Trophoblast cell (in vitro differentiated cells and primary cell): Measurements from ENCODE around the gene IL9R.
A peak's percentile ranks its signal among the peaks of the same experiment; 100 is the strongest.

Source experiments
- DNase-seq, 2 donors: peaks; one replicate each; pipeline ENCODE4 v3.0.0-alpha.2; 2016
- H2AFZ ChIP-seq: 2 replicates; pipeline ENCODE4 v1.6.1; 2013; ENCODE audit warnings: low read length, moderate library complexity, mild to moderate bottlenecking; ENCODE audit not compliant: insufficient read depth, poor library complexity
- H2AK5ac ChIP-seq: 2 replicates; pipeline ENCODE4 v1.6.1; 2013; ENCODE audit warnings: mild to moderate bottlenecking, low read length
- H2BK120ac ChIP-seq: 2 replicates; pipeline ENCODE4 v1.6.1; 2013; ENCODE audit warnings: low read length, mild to moderate bottlenecking, moderate library complexity; ENCODE audit not compliant: insufficient read depth, poor library complexity
- H2BK12ac ChIP-seq: 2 replicates; pipeline ENCODE4 v1.6.1; 2013; ENCODE audit warnings: mild to moderate bottlenecking, low read length, moderate library complexity
- H2BK5ac ChIP-seq: 2 replicates; pipeline ENCODE4 v1.6.1; 2013; ENCODE audit warnings: low read length, low read depth, moderate library complexity, mild to moderate bottlenecking; ENCODE audit not compliant: poor library complexity
- H3K14ac ChIP-seq: 2 replicates; pipeline ENCODE4 v1.6.1; 2013; ENCODE audit warnings: mild to moderate bottlenecking, low read length
- H3K18ac ChIP-seq: 2 replicates; pipeline ENCODE4 v1.6.1; 2013; ENCODE audit warnings: mild to moderate bottlenecking, low read length
- H3K23ac ChIP-seq: 2 replicates; pipeline ENCODE4 v1.6.1; 2013; ENCODE audit warnings: low read length
- H3K27ac ChIP-seq: 2 replicates; pipeline ENCODE4 v1.5.1; 2013; ENCODE audit warnings: low read depth, mild to moderate bottlenecking, inconsistent platforms, low read length, moderate library complexity
- H3K27me3 ChIP-seq: 2 replicates; pipeline ENCODE4 v1.6.1; 2013; ENCODE audit warnings: inconsistent platforms, mild to moderate bottlenecking, low read length, moderate library complexity; ENCODE audit not compliant: insufficient read depth
- H3K36me3 ChIP-seq, 2 experiments: 1 replicate in 1 of 2; 2 replicates in 1 of 2; pipeline ENCODE4 v1.6.1; 2013; ENCODE audit warnings: low read length in 2 of 2, mild to moderate bottlenecking in 2 of 2, moderate library complexity in 1 of 2; ENCODE audit not compliant: insufficient read depth in 2 of 2, control insufficient read depth in 1 of 2
- H3K4ac ChIP-seq: 2 replicates; pipeline ENCODE4 v1.6.1; 2013; ENCODE audit warnings: low read depth, mild to moderate bottlenecking, low read length, moderate library complexity
- H3K4me1 ChIP-seq, 2 experiments: 1 replicate in 1 of 2; 2 replicates in 1 of 2; pipeline ENCODE4 v1.6.1; 2013; ENCODE audit warnings: low read length in 2 of 2, mild to moderate bottlenecking in 2 of 2, moderate library complexity in 1 of 2; ENCODE audit not compliant: insufficient read depth in 2 of 2, control insufficient read depth in 1 of 2
- H3K4me2 ChIP-seq: 2 replicates; pipeline ENCODE4 v1.6.1; 2013; ENCODE audit warnings: inconsistent platforms, mild to moderate bottlenecking, low read length, moderate library complexity
- H3K4me3 ChIP-seq: 2 replicates; pipeline ENCODE4 v1.5.1; 2013; ENCODE audit warnings: mild to moderate bottlenecking, low read depth, low read length, inconsistent platforms
- H3K79me1 ChIP-seq: one replicate; pipeline ENCODE4 v1.6.1; 2013; ENCODE audit warnings: low read length
- H3K79me2 ChIP-seq: 2 replicates; pipeline ENCODE4 v1.6.1; 2013; ENCODE audit warnings: low read length, mild to moderate bottlenecking; ENCODE audit not compliant: control insufficient read depth, insufficient read depth, poor library complexity
- H3K9ac ChIP-seq: 2 replicates; pipeline ENCODE4 v1.6.1; 2013; ENCODE audit warnings: mild to moderate bottlenecking, low read length
- H3K9me3 ChIP-seq: 2 replicates; pipeline ENCODE4 v1.6.1; 2013; ENCODE audit warnings: low read depth, mild to moderate bottlenecking, control low read depth, inconsistent platforms, low read length; ENCODE audit not compliant: insufficient read depth
- H4K12ac ChIP-seq: 2 replicates; pipeline ENCODE4 v1.6.1; 2013; ENCODE audit warnings: low read depth, mild to moderate bottlenecking, low read length, moderate library complexity
- H4K8ac ChIP-seq: 2 replicates; pipeline ENCODE4 v1.6.1; 2013; ENCODE audit warnings: low read depth, mild to moderate bottlenecking, low read length, moderate library complexity
- H4K91ac ChIP-seq: one replicate; pipeline ENCODE4 v1.6.1; 2013; ENCODE audit warnings: low read depth, mild to moderate bottlenecking, low read length, moderate library complexity
- WGBS: extraction: QIAGEN DNeasy Blood & Tissue Kit; methylation state at CpG from one replicate; pipeline ENCODE4 v1.1.7; 2013; ENCODE audit warnings: missing lambda C conversion rate; ENCODE audit not compliant: insufficient read length, insufficient coverage; ENCODE audit errors: extremely low coverage; 5-methylcytosine and 5-hydroxymethylcytosine counted together

IL9R gene

GRCh38 chrX:155954793-155955192 lies 42.7 kb upstream of the IL9R start:
- Histone ChIP-seq H4K91ac (no peak overlapping the region), H3K27me3 (no peaks in the 10 kb centered on the region)
- WGBS: no CpG with 5 or more reads among the region's 1 CpG

GRCh38 chrX:155956099-155956498 lies 41.4 kb upstream of the IL9R start:
- Histone ChIP-seq H3K27me3 (no peaks in the 10 kb centered on the region), H2BK120ac (no peak overlapping the region), H3K23ac (no peak overlapping the region), H4K91ac (no peak overlapping the region), H4K8ac (no peak overlapping the region), H4K12ac (no peak overlapping the region), H2BK12ac (no peak overlapping the region), H3K36me3 (no peaks in the 10 kb centered on the region), H2BK5ac (no peak overlapping the region), H3K79me1 (peaks cover 3% of the 10 kb centered on the region), H3K14ac (no peak overlapping the region), H3K9ac (no peak overlapping the region), H2AK5ac (no peak overlapping the region), H3K4me2 (no peak overlapping the region), H3K4me3 (no peak overlapping the region), H3K79me2 (no peaks in the 10 kb centered on the region), H2AFZ (no peak overlapping the region), H3K4ac (no peak overlapping the region), H3K4me1 (peaks cover 2 to 4% of the 10 kb centered on the region in 2 experiments), H3K18ac (no peak overlapping the region), H3K9me3 (peaks cover 10% of the 10 kb centered on the region), H3K27ac (no peak overlapping the region)
- no peak for DNase-seq
- WGBS: no CpG with 5 or more reads among the region's 9 CpGs

More at GRCh38 chrX:155954793-155955192, 42.7 kb upstream of the IL9R start:
- Histone ChIP-seq H3K79me2 (no peaks in the 10 kb centered on the region), H4K12ac (no peak overlapping the region), H2BK120ac (no peak overlapping the region), H3K36me3 (no peaks in the 10 kb centered on the region), H2BK12ac (no peak overlapping the region), H2AK5ac (no peak overlapping the region), H4K8ac (no peak overlapping the region), H3K4me1 (peaks cover 2 to 4% of the 10 kb centered on the region in 2 experiments), H3K27ac (no peak overlapping the region), H3K23ac (no peak overlapping the region), H3K9ac (no peak overlapping the region), H3K4me2 (no peak overlapping the region), H2BK5ac (no peak overlapping the region), H3K9me3 (peaks cover 15% of the 10 kb centered on the region), H3K79me1 (peaks cover 3% of the 10 kb centered on the region), H3K4me3 (no peak overlapping the region), H3K18ac (no peak overlapping the region), H3K4ac (no peak overlapping the region), H3K14ac (no peak overlapping the region), H2AFZ (no peak overlapping the region)
- no peak for DNase-seq

GRCh38 chrX:155956649-155957048 lies 40.8 kb upstream of the IL9R start:
- no peak overlapping the region for H4K8ac ChIP-seq
- no peak overlapping the region for H2BK120ac ChIP-seq
- no peak overlapping the region for H4K12ac ChIP-seq
- no peak overlapping the region for H3K4ac ChIP-seq
- no CpG with 5 or more reads among the region's 3 CpGs for WGBS
- H2AFZ ChIP-seq: no peak overlapping the region
- H3K79me1 ChIP-seq: peaks cover 3% of the 10 kb centered on the region
- no peak for DNase-seq
- H4K91ac ChIP-seq: no peak overlapping the region
- H3K4me2 ChIP-seq: no peak overlapping the region
- H3K36me3 ChIP-seq: no peaks in the 10 kb centered on the region
- H3K4me3 ChIP-seq: no peak overlapping the region
- no peak overlapping the region for H2BK12ac ChIP-seq
- peaks cover 8% of the 10 kb centered on the region for H3K9me3 ChIP-seq
- no peak overlapping the region for H3K18ac ChIP-seq
- H3K9ac ChIP-seq: no peak overlapping the region
- peaks cover 2 to 4% of the 10 kb centered on the region in 2 experiments for H3K4me1 ChIP-seq
- no peak overlapping the region for H3K14ac ChIP-seq
- H2AK5ac ChIP-seq: no peak overlapping the region
- H3K27ac ChIP-seq: no peak overlapping the region
- no peaks in the 10 kb centered on the region for H3K79me2 ChIP-seq
- no peak overlapping the region for H3K23ac ChIP-seq
- H2BK5ac ChIP-seq: no peak overlapping the region
- H3K27me3 ChIP-seq: no peaks in the 10 kb centered on the region

GRCh38 chrX:155957843-155958242 lies 39.7 kb upstream of the IL9R start:
- peak overlapping the region; percentile 88 for H2BK5ac ChIP-seq
- H3K4me2 ChIP-seq: peak overlapping the region; percentile 16
- peak overlapping the region; percentile 60 for H4K8ac ChIP-seq
- H3K4ac ChIP-seq: no peak overlapping the region
- H2BK120ac ChIP-seq: peak overlapping the region; percentile 50
- no peak overlapping the region for H4K12ac ChIP-seq
- no peak overlapping the region for H3K23ac ChIP-seq
- no peaks in the 10 kb centered on the region for H3K36me3 ChIP-seq
- peaks cover 3% of the 10 kb centered on the region for H3K79me1 ChIP-seq
- DNase-seq: no peak
- H2AFZ ChIP-seq: no peak overlapping the region
- peak overlapping the region; percentile 39 for H2BK12ac ChIP-seq
- no peak overlapping the region for H3K14ac ChIP-seq
- no CpG with 5 or more reads among the region's 7 CpGs for WGBS
- peaks cover 7% of the 10 kb centered on the region for H3K9me3 ChIP-seq
- no peak overlapping the region for H2AK5ac ChIP-seq
- H3K18ac ChIP-seq: peak overlapping the region; percentile 59
- H3K79me2 ChIP-seq: no peaks in the 10 kb centered on the region
- no peak overlapping the region for H3K4me3 ChIP-seq
- H3K27ac ChIP-seq: peak overlapping the region; percentile 75
- H3K4me1 ChIP-seq: peaks cover 2 to 4% of the 10 kb centered on the region in 2 experiments
- no peak overlapping the region for H4K91ac ChIP-seq
- H3K27me3 ChIP-seq: no peaks in the 10 kb centered on the region
- H3K9ac ChIP-seq: no peak overlapping the region
